ENCODE results near the gene RGS11.

The RGS11 gene

GRCh38 chr16:318628-319027, 42.9 kb upstream of the RGS11 start:
- H3K4me3 ChIP-seq (ENCODE audit: control insufficient read depth, low read depth, low read length): no peak overlapping the region
- no peak for TF ChIP-seq CTCF (conservative IDR thresholded peaks at IDR 0.05; ENCODE audit: control insufficient read depth, insufficient read depth, low read depth, low read length)
- no peak for DNase-seq (ENCODE audit: low read depth)

- H3K4me3 ChIP-seq (ENCODE audit: control insufficient read depth, low read depth, low read length): no peak overlapping the region
- DNase-seq (ENCODE audit: low read depth): no peak
- no peak for TF ChIP-seq CTCF (conservative IDR thresholded peaks at IDR 0.05; ENCODE audit: control insufficient read depth, insufficient read depth, low read depth, low read length)
Observed at GRCh38 chr16:317583-317982, 41.8 kb upstream of the RGS11 start.

- no peak for TF ChIP-seq CTCF (conservative IDR thresholded peaks at IDR 0.05; ENCODE audit: control insufficient read depth, insufficient read depth, low read depth, low read length)
- no peak for DNase-seq (ENCODE audit: low read depth)
- H3K4me3 ChIP-seq (ENCODE audit: control insufficient read depth, low read depth, low read length): no peak overlapping the region
Observed at GRCh38 chr16:316741-317464, 41.2 kb upstream of the RGS11 start.

GRCh38 chr16:314795-315299, 39.1 kb upstream of the RGS11 start:
- DNase-seq (ENCODE audit: low read depth): no peak
- TF ChIP-seq CTCF (conservative IDR thresholded peaks at IDR 0.05; ENCODE audit: control insufficient read depth, insufficient read depth, low read depth, low read length): no peak
- H3K4me3 ChIP-seq (ENCODE audit: control insufficient read depth, low read depth, low read length): no peak overlapping the region

GRCh38 chr16:314351-314750, 38.6 kb upstream of the RGS11 start:
- no peak for DNase-seq (ENCODE audit: low read depth)
- TF ChIP-seq CTCF (conservative IDR thresholded peaks at IDR 0.05; ENCODE audit: control insufficient read depth, insufficient read depth, low read depth, low read length): no peak
- no peak overlapping the region for H3K4me3 ChIP-seq (ENCODE audit: control insufficient read depth, low read depth, low read length)

- no peak for DNase-seq (ENCODE audit: low read depth)
- H3K4me3 ChIP-seq (ENCODE audit: control insufficient read depth, low read depth, low read length): no peak overlapping the region
- no peak for TF ChIP-seq CTCF (conservative IDR thresholded peaks at IDR 0.05; ENCODE audit: control insufficient read depth, insufficient read depth, low read depth, low read length)
Observed at GRCh38 chr16:311725-312124, 36.0 kb upstream of the RGS11 start.
